ENCODE data around the gene PROCA1.
"Not testable (repeated sequence)": the region's sequence is repeated elsewhere in the genome, so short reads cannot be mapped to it uniquely, and the experiment has no call there.

The PROCA1 gene

DNA sequence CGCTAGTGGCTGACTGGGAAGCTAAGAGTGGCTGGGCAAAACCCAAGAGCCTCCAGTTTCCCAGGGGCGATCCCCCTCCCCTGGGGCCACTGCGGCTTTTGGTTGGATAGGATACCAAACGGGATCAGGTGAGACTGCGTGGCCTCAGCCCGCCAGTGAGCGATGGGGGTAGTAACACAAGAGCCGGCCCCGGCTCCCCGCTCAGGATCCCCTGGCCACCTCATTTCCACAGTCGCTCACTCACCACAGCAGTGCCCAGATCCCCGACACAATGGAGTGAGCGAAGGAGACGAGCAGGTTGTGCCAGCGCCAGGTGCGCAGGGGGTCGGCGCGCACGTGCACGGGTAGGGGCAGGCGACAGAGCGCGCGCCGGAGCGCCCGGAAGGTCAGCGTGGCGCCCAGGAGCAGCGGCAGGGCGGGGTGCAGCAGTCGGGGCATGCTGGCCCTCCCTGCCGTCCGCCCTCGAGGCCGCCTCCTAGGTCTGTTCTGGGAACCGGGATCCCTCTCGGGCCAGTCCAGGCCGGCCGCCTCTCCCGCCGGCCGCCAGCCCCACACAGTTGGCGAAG lies 14.1 kb upstream of the PROCA1 start:
- no peak for DNase-seq (ENCODE audit: low read depth, low spot score)

- DNase-seq (ENCODE audit: low read depth, low spot score) = no peak
Measured at GRCh38 chr17:28725166-28725659, 13.5 kb upstream of the PROCA1 start.

DNA sequence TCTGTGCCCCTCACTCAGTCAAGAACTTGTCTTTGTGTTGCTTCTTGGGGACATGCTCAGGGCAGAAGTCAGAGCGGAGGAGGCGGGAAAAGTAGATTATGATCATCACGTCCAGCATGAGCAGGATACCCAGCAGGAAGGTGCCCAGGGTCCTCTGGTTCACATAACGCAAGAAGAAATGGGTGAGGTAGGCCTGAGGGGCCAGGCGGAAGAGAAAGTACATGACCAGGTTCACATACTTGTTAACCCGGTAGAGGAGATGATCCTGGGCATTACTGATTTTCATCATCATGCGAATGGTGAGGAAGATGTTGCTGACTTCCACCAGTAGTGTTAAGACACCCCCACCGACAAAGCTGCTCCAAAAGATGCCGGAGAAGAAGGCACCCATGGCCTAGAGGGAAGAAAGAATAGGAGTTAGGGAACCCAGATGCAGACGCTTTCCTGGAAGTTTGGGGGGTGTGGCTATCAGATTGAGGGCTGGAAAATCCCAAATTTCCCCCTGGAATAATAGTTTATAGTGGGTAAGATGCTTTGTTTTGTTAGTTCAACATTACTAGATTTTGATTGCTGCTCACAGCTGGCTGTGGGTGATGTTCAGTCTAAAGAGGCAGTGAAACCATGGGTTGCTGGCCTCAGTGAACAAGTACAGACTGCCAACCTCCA lies 12.9 kb upstream of the PROCA1 start:
- DNase-seq (ENCODE audit: low read depth, low spot score) = no peak

DNA sequence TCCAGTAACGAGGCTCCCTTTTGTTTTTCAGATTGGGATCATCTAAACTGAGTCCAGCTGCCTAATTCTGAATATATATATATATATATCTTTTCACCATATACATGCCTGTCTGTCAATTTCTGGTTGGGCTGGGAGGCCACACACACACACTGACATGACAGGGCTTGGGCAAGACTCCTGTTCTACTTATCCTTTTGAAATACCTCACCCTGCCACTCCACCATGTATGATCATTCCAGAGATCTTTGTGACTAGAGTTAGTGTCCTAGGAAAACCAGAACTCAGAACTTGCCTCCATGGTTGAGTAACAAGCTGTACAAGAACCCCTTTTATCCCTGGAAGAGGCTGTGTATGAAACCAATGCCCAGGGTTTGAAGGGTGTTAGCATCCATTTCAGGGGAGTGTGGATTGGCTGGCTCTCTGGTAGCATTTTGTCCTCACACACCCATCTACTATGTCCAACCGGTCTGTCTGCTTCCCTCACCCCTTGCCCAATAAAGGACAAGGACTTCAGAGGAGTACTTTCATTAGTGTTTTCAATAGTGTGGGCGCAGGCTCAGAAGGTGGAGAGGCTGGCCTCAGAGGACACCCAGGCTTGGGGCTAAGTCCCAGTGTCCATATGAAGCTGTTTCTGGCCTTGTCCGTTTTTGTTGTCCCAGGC lies 12.3 kb upstream of the PROCA1 start:
- DNase-seq (ENCODE audit: low read depth, low spot score) = not testable (repeated sequence)

- no peak for DNase-seq (ENCODE audit: low read depth, low spot score)
Measured at GRCh38 chr17:28723159-28723835, 11.6 kb upstream of the PROCA1 start.

DNA sequence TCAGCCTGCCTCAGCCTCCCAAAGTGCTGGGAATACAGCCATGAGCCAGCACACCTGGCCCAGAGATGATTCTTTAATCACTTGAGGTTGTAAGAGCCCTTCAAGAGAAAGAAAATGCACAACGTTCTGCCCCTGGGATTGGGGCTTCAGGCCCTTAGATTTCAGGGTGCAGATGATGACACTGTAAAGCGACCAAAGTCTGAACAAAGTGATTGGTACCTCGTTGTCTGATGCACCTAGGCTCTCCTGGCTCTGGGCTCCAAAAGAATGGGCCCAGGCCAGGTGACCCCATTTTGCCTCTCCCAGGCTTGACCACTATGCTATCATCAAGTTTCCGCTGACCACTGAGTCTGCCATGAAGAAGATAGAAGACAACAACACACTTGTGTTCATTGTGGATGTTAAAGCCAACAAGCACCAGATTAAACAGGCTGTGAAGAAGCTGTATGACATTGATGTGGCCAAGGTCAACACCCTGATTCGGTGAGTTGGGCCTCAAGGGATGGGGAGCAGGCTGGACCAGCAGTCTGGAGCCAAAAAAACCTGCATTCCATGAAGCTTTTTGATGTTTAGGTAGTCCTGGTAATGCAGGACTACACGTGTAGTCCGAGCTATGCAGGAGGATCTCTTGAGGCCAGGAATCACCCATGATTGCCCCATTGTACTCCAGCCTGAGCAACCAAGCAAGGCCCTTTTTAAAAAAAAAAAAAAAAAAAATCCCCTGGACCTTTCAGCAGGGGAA lies 10.9 kb upstream of the PROCA1 start:
- no peak for DNase-seq (ENCODE audit: low read depth, low spot score)

DNA sequence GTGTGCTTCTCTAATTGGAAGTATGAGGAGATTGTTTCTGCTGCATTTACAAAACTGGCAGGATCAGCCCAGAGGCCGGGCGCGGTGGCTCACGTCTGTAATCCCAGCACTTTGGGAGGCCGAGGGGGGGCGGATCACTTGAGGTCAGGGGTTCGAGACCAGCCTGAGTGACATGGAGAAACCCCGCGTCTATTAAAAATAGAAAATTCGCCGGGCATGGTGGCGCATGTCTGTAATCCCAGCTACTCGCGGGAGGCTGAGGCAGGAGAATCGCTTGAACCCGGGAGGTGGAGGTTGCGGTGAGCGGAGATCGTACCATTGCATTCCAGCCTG lies 9.3 kb upstream of the PROCA1 start:
- DNase-seq (ENCODE audit: low read depth, low spot score) = not testable (repeated sequence)

DNA sequence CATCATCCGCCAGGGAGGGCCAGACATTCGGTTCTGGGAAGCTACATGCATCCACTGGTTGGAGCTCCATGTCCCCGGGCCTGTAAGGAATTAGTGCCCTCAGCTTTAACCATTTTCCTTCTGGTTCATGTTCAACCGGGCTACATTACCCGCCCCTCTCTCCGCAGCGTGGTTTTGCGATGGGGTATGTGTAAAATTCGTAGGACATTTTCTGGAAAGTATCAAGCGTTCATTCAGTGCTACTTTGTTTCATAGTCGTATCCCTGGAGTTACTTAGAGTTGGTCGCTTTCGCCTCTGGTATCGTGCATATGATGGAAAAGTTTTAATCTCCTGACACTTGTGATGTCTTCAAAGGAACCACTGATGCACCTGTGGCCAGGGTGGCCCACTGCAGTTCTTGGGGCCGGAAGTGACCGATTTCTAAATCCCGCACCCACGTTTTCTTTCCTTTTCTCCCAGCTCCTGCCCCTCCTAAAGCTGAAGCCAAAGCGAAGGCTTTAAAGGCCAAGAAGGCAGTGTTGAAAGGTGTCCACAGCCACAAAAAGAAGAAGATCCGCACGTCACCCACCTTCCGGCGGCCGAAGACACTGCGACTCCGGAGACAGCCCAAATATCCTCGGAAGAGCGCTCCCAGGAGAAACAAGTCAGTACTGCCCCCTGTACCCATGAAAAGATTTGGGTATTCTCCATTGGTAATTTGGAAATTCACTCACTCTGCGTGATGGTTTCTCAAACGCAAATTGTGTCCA lies 8.7 kb upstream of the PROCA1 start:
- DNase-seq (ENCODE audit: low read depth, low spot score) = no peak

DNA sequence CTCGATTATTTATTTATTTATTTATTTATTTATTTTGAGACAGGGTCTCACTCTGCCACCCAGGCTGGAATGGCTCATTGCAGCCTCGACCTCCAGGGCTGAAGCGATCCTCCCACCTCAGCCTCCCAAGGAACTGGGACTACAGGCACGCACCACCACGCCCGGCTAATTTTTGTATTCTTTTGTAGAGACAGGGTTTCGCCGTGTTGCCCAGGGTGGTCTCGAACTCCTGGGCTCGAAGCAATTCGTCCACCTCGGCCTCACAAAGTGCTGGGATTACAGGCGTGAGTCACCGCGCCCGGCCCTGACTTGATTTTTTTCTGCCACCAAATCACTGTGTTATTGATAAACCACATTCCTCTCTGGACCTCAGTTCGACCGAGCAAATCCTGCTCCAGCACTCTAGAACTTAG lies 7.3 kb upstream of the PROCA1 start:
- DNase-seq (ENCODE audit: low read depth, low spot score) = no peak

GRCh38 chr17:28718333-28719020 lies 6.8 kb upstream of the PROCA1 start:
- DNase-seq (ENCODE audit: low read depth, low spot score) = no peak

DNA sequence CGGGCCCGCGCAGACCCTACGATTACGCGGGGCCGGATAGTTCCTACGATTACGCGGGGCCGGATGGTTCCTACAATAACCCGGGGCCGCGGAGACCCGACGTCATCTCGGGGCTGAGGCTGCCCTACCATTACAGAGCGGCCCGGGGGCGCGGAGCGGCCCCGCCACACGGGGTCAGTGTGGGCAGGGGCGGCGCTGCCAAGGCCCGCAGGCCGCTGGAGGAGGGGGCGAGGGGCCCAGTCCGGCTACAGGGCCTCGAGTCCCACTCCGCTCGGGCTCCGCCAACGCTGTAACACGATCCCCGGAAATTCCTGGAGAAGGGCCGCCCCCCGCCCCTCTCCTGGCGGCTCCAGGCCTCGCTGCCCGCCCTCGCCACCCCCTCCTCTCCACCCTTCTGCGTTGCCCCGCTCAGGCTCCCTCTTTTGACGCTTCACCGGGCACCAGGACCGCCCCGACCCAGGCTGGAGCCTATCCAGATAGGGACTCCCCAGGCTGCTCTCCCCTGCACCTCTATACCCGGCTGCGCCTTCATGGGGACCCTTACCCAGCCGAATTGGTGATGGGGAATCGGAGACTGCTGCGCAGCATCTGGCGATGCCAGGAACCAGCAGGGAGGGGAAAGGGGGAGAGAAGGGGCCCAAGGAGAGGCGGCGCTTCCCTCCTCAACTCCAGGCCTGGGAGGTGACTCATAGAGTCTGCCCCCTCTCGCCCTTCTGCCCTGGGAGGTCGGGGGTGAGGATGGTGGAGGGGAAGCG lies 6.1 kb upstream of the PROCA1 start, which contains the start of gene RAB34:
TSS of gene RAB34 (minus strand) at position 291 of the 755 bp plus-strand sequence. CDS start 602 bp downstream, outside the sequence.
- no peak for DNase-seq (ENCODE audit: low read depth, low spot score)

DNA sequence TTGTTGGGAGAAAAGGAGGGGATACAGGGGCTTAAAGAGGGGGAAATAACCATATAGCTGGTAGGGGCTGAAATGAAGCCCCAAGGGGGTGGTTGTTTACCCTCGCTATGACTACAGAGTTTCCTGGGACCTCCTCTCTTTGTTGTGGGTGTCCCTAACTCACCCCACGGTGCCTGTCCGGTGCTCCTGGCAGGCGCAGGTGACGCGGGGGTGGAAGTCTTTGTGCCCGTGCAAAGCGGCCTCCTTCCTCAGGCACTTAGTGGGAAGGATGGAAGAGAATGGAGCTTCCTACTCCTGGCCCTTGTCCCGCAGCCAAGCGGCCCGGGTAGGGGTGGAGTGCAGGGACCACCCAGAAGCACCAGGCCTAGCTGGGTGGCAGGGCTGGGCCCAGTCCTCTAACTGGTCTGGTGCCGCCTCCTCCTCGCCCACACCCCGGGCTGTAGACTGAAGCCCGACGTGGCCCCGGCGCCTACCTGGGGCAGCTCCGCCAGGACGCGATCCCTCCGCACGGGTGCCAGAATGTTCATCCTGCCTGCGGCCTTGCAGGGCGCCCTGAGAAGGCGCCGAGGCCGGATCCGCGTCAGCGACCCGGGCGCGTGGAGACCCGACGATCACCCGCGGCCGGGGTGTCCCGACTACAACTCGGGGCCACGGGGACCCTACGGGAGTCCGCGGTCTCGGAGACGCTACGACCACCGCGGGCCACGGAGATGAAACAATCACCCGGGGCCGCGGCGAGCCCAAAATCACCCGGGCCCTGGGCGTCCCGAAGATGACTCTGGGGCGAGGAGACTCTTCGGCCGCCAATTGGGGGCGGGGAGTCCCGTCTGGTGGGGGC lies 5.3 kb upstream of the PROCA1 start:
- no peak for DNase-seq (ENCODE audit: low read depth, low spot score)

- no peak for DNase-seq (ENCODE audit: low read depth, low spot score)
Measured at GRCh38 chr17:28715217-28715616, 3.5 kb upstream of the PROCA1 start.

GRCh38 chr17:28714281-28714680 lies 2.6 kb upstream of the PROCA1 start:
- DNase-seq (ENCODE audit: low read depth, low spot score) = no peak

GRCh38 chr17:28712705-28713415 lies 1.2 kb upstream of the PROCA1 start:
- DNase-seq (ENCODE audit: low read depth, low spot score) = no peak

- no peak for DNase-seq (ENCODE audit: low read depth, low spot score)
Measured at GRCh38 chr17:28712032-28712704, 480 bp upstream of the PROCA1 start.
